Smooth muscle cell (in vitro differentiated cells): ENCODE results near the gene TIAM2. TPM values are rescaled to one million over a fixed set of nuclear protein-coding genes. Genes with fewer than 3 reads are reported as not detected.

Source experiments
- DNase-seq: peaks from one replicate; lab custom pipeline; 2025; ENCODE audit not compliant: unreplicated experiment; lab: John Stamatoyannopoulos, UW
- H2AFZ ChIP-seq: fragments of 200-600 bp; sonication (generic); 2 replicates; pipeline ENCODE4 v1.6.0; 2016; ENCODE audit warnings: antibody characterized with exemption, low read depth, mild to moderate bottlenecking
- H3F3A ChIP-seq: fragments of 200-600 bp; sonication (generic); 2 replicates; pipeline ENCODE4 v1.6.0; 2017; ENCODE audit warnings: antibody characterized with exemption, low read depth
- H3K27ac ChIP-seq: fragments of 200-600 bp; sonication (generic); 2 replicates; pipeline ENCODE4 v1.5.1; 2016; ENCODE audit warnings: low read depth, mild to moderate bottlenecking
- H3K27me3 ChIP-seq: fragments of 200-600 bp; sonication (generic); 2 replicates; pipeline ENCODE4 v1.6.1; 2016; ENCODE audit warnings: low read depth, mild to moderate bottlenecking
- H3K36me3 ChIP-seq: fragments of 200-600 bp; sonication (generic); 2 replicates; pipeline ENCODE4 v1.5.1; 2016; ENCODE audit warnings: low read depth
- H3K4me1 ChIP-seq: fragments of 200-600 bp; sonication (generic); 2 replicates; pipeline ENCODE4 v1.5.1; 2016; ENCODE audit warnings: low read depth
- H3K4me2 ChIP-seq: fragments of 200-600 bp; sonication (generic); 2 replicates; pipeline ENCODE4 v1.6.0; 2016; ENCODE audit warnings: mild to moderate bottlenecking
- H3K4me3 ChIP-seq: fragments of 200-600 bp; sonication (generic); 2 replicates; pipeline ENCODE4 v1.5.1; 2016; ENCODE audit warnings: mild to moderate bottlenecking
- H3K79me2 ChIP-seq: fragments of 200-600 bp; sonication (generic); 2 replicates; pipeline ENCODE4 v1.6.0; 2016; ENCODE audit warnings: low read depth, mild to moderate bottlenecking
- H3K9ac ChIP-seq: fragments of 200-600 bp; sonication (generic); 2 replicates; pipeline ENCODE4 v1.6.0; 2016; ENCODE audit warnings: low read depth
- H3K9me3 ChIP-seq: fragments of 200-600 bp; sonication (generic); replicated peaks from 2 replicates; pipeline ENCODE4 v1.5.1; 2016; ENCODE audit warnings: low read depth
- H4K20me1 ChIP-seq: fragments of 200-600 bp; sonication (generic); 2 replicates; pipeline ENCODE4 v1.6.0; 2016; ENCODE audit warnings: low read depth
- CTCF ChIP-seq: fragments of 200-600 bp; sonication (generic); IDR thresholded peaks from 2 replicates; pipeline ENCODE4 v1.5.1; 2017; ENCODE audit warnings: borderline replicate concordance, mild to moderate bottlenecking, antibody characterized with exemption; ENCODE audit not compliant: insufficient read depth, poor library complexity, severe bottlenecking
- WGBS: methylation state at CpG from one replicate; pipeline ENCODE4 v1.1.7; 2016; ENCODE audit warnings: low lambda C conversion rate; 5-methylcytosine and 5-hydroxymethylcytosine counted together
- polyA plus RNA-seq: library from polyadenylated mRNA; unstranded; fragments of >200 nt; fragmentation: Nextera tagmentation; extraction: Ambion mirVana; gene quantifications from 2 replicates; pipeline ENCODE4 v1.2.1, GENCODE V29; 2016
- total RNA-seq: library from RNA; depleted of rRNA; stranded (reverse); fragments of >200 nt; gene quantifications from 2 replicates; pipeline ENCODE4 v1.2.3, GENCODE V29; 2014

TIAM2 gene
- total and polyA plus RNA-seq, 2 experiments from 2014 or later, result 13.1 to 24.9 TPM

GRCh38 chr6:155033021-155033791 lies 38.1 kb downstream of the TIAM2 start:
- Histone ChIP-seq H2AFZ (no peak overlapping the region), H3K4me2 (no peak overlapping the region), H3K4me3 (no peak overlapping the region), H3K9me3 (no peaks in the 10 kb centered on the region), H3K27me3 (no peaks in the 10 kb centered on the region), H3K79me2 (no peaks in the 10 kb centered on the region), H3K27ac (no peak overlapping the region), H3K9ac (no peak overlapping the region), H3K36me3 (no peaks in the 10 kb centered on the region), H3K4me1 (no peaks in the 10 kb centered on the region), H4K20me1 (peaks cover 7% of the 10 kb centered on the region), H3F3A (no peaks in the 10 kb centered on the region)
- WGBS, result 94% methylated on average over 13 of the region's 13 CpGs
- no peak for DNase-seq
- no peak for TF ChIP-seq CTCF

- Histone ChIP-seq H3K36me3 (no peaks in the 10 kb centered on the region), H3K27ac (no peak overlapping the region), H2AFZ (no peak overlapping the region), H3K9ac (no peak overlapping the region), H3K4me1 (peaks cover 9% of the 10 kb centered on the region), H3K27me3 (no peaks in the 10 kb centered on the region), H3K79me2 (no peaks in the 10 kb centered on the region), H3K9me3 (no peaks in the 10 kb centered on the region), H3K4me3 (no peak overlapping the region), H3K4me2 (no peak overlapping the region), H3F3A (no peaks in the 10 kb centered on the region), H4K20me1 (no peaks in the 10 kb centered on the region)
- WGBS, result 94% methylated on average over 8 of the region's 8 CpGs
- no peak for TF ChIP-seq CTCF
- no peak for DNase-seq
These were observed 41.8 kb downstream of the TIAM2 start for GRCh38 chr6:155036907-155037306.

GRCh38 chr6:155038104-155038503 lies 43.0 kb downstream of the TIAM2 start:
- DNase-seq, result no peak
- no peaks in the 10 kb centered on the region for H3K79me2 ChIP-seq
- no peak overlapping the region for H2AFZ ChIP-seq
- no peaks in the 10 kb centered on the region for H3K36me3 ChIP-seq
- H3K9me3 ChIP-seq, result no peaks in the 10 kb centered on the region
- no peak overlapping the region for H3K4me3 ChIP-seq
- no peak for TF ChIP-seq CTCF
- H3F3A ChIP-seq, result no peaks in the 10 kb centered on the region
- no peak overlapping the region for H3K9ac ChIP-seq
- H3K4me1 ChIP-seq, result peaks cover 9% of the 10 kb centered on the region
- no peak overlapping the region for H3K27ac ChIP-seq
- no peaks in the 10 kb centered on the region for H3K27me3 ChIP-seq
- no peaks in the 10 kb centered on the region for H4K20me1 ChIP-seq
- no peak overlapping the region for H3K4me2 ChIP-seq
- WGBS, result 95% methylated on average over 4 of the region's 4 CpGs

- H3K27me3 ChIP-seq, result no peaks in the 10 kb centered on the region
- 89% methylated on average over 2 of the region's 2 CpGs for WGBS
These were observed 43.4 kb downstream of the TIAM2 start for GRCh38 chr6:155038527-155038926.

More at GRCh38 chr6:155038527-155038926, 43.4 kb downstream of the TIAM2 start:
- TF ChIP-seq CTCF, result no peak
- Histone ChIP-seq H2AFZ (no peak overlapping the region), H3K36me3 (no peaks in the 10 kb centered on the region), H3K9ac (no peak overlapping the region), H3K4me2 (no peak overlapping the region), H3K4me1 (peaks cover 9% of the 10 kb centered on the region), H3K9me3 (no peaks in the 10 kb centered on the region), H4K20me1 (no peaks in the 10 kb centered on the region), H3K27ac (no peak overlapping the region), H3K79me2 (no peaks in the 10 kb centered on the region), H3K4me3 (no peak overlapping the region), H3F3A (no peaks in the 10 kb centered on the region)
- DNase-seq, result no peak
